ENCODE measurements around the gene SRBD1. TPM values are rescaled to one million over a fixed set of nuclear protein-coding genes. Genes with fewer than 3 reads are reported as not detected.

SRBD1 gene
- polyA plus RNA-seq, 3 donors, result 5.8 to 9.2 (median 7.0) TPM

GRCh38 chr2:45559436-45559835 lies 51.6 kb downstream of the SRBD1 start:
- Histone ChIP-seq H3K27me3 (ENCODE audit: control insufficient read depth in 2 of 2, insufficient read depth in 2 of 2, low read length in 2 of 2) (no peaks in the 10 kb centered on the region), H3K9me3 (replicated peaks in 1 of 2; ENCODE audit: control insufficient read depth in 1 of 2, insufficient read depth in 1 of 2, low read length in 2 of 2) (no peaks in the 10 kb centered on the region), H3K36me3 (replicated peaks in 1 of 2; ENCODE audit: control insufficient read depth in 1 of 2, insufficient read depth in 2 of 2, low read length in 2 of 2) (peaks cover 4 to 9% of the 10 kb centered on the region in 2 donors), H3K4me3 (replicated peaks in 1 of 3; ENCODE audit: low read depth in 2 of 3, low read length in 3 of 3) (no peak overlapping the region), H3K4me1 (ENCODE audit: control insufficient read depth in 1 of 2, insufficient read depth in 2 of 2, low read length in 2 of 2) (peaks cover 4 to 9% of the 10 kb centered on the region in 2 donors), H2AFZ (ENCODE audit: insufficient read depth, low read depth, low read length, poor library complexity, severe bottlenecking) (no peak overlapping the region), H3K27ac (ENCODE audit: low read depth in 1 of 2, low read length in 2 of 2) (peak overlapping the region in 1 of 2 donors; percentile 22), H3K4me2 (replicated peaks; ENCODE audit: extremely low read depth, low read length, poor library complexity, severe bottlenecking) (no peak overlapping the region), H3K79me2 (ENCODE audit: insufficient read depth, low read length) (peaks cover 12% of the 10 kb centered on the region), H3K9ac (ENCODE audit: insufficient read depth, low read length, poor library complexity, severe bottlenecking) (no peak overlapping the region), H4K20me1 (ENCODE audit: insufficient read depth, low read length) (no peaks in the 10 kb centered on the region)
- Mint-ChIP-seq H3K27ac (peak overlapping the region in 4 of 7 donors; percentile 28 to 76 (median 48)), H3K4me1 (peaks cover 16% of the 10 kb centered on the region), H3K36me3 (peaks cover 19 to 23% of the 10 kb centered on the region in 2 donors), H3K4me3 (no peak overlapping the region), H3K27me3 (ENCODE audit: low read depth in 3 of 3) (peaks cover 0 to 2% (median 0%) of the 10 kb centered on the region in 3 donors), H3K9me3 (peaks cover 0 to 3% (median 0%) of the 10 kb centered on the region in 7 donors)
- no peak for DNase-seq
- 92% methylated on average over 1 of the region's 3 CpGs for WGBS (ENCODE audit: insufficient coverage)
- intact Hi-C loops (cut with micrococcal nuclease), result no loop called here
- no peak for TF ChIP-seq CTCF (IDR thresholded peaks at IDR 0.05)

DNA sequence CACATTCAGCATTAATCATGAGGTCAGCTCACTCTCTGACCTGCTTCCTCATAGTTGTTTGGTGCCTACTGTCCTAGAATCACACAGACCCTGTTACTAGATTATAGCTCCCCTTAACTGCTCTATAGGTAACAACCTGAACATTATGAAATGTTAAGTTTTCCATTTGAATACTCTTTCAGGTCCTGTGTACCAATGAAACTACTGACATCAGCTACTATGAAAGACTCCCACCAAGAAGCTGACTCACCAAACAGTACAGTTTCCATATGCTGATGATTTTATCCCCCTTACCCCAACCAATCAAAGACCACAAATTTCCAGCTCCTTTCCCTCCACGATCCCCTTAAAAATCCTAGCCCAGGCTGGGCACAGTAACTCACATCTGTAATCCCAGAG lies 56.3 kb downstream of the SRBD1 start:
- peaks cover 0 to 2% (median 0%) of the 10 kb centered on the region in 7 donors for H3K9me3 Mint-ChIP-seq
- no peak for DNase-seq
- Histone ChIP-seq H3K9ac (ENCODE audit: insufficient read depth, low read length, poor library complexity, severe bottlenecking) (no peak overlapping the region), H3K79me2 (ENCODE audit: insufficient read depth, low read length) (no peaks in the 10 kb centered on the region), H3K36me3 (replicated peaks in 1 of 2; ENCODE audit: control insufficient read depth in 1 of 2, insufficient read depth in 2 of 2, low read length in 2 of 2) (peaks cover 13 to 46% of the 10 kb centered on the region in 2 donors), H3K27ac (ENCODE audit: low read depth in 1 of 2, low read length in 2 of 2) (no peak overlapping the region), H3K27me3 (ENCODE audit: control insufficient read depth in 2 of 2, insufficient read depth in 2 of 2, low read length in 2 of 2) (no peaks in the 10 kb centered on the region), H3K4me1 (ENCODE audit: control insufficient read depth in 1 of 2, insufficient read depth in 2 of 2, low read length in 2 of 2) (peaks cover 3 to 7% of the 10 kb centered on the region in 2 donors), H3K4me2 (replicated peaks; ENCODE audit: extremely low read depth, low read length, poor library complexity, severe bottlenecking) (no peak overlapping the region), H3K9me3 (replicated peaks in 1 of 2; ENCODE audit: control insufficient read depth in 1 of 2, insufficient read depth in 1 of 2, low read length in 2 of 2) (no peaks in the 10 kb centered on the region), H4K20me1 (ENCODE audit: insufficient read depth, low read length) (no peaks in the 10 kb centered on the region), H2AFZ (ENCODE audit: insufficient read depth, low read depth, low read length, poor library complexity, severe bottlenecking) (no peak overlapping the region), H3K4me3 (replicated peaks in 1 of 3; ENCODE audit: low read depth in 2 of 3, low read length in 3 of 3) (no peak overlapping the region)
- intact Hi-C loops (cut with micrococcal nuclease), result no loop called here
- no peak overlapping the region for H3K4me3 Mint-ChIP-seq
- WGBS (ENCODE audit: insufficient coverage), result 100% methylated on average over 1 of the region's 1 CpG
- H3K36me3 Mint-ChIP-seq, result peaks cover 42 to 57% of the 10 kb centered on the region in 2 donors
- H3K27ac Mint-ChIP-seq, result peak overlapping the region in 2 of 7 donors; percentile 4 to 7
- TF ChIP-seq CTCF (IDR thresholded peaks at IDR 0.05), result no peak
- peaks cover 0 to 2% (median 0%) of the 10 kb centered on the region in 3 donors for H3K27me3 Mint-ChIP-seq (ENCODE audit: low read depth in 3 of 3)
- peaks cover 8% of the 10 kb centered on the region for H3K4me1 Mint-ChIP-seq
